Activated CD4-positive, alpha-beta T cell treated with anti-CD3 and anti-CD28 coated beads for 4 hours (primary cell): Measurements from ENCODE around the gene SAMD4B.

Experiments
- DNase-seq, 2 donors: peaks; one replicate each; pipeline ENCODE4 v3.0.0-alpha.2; 2020

Gene SAMD4B

DNA sequence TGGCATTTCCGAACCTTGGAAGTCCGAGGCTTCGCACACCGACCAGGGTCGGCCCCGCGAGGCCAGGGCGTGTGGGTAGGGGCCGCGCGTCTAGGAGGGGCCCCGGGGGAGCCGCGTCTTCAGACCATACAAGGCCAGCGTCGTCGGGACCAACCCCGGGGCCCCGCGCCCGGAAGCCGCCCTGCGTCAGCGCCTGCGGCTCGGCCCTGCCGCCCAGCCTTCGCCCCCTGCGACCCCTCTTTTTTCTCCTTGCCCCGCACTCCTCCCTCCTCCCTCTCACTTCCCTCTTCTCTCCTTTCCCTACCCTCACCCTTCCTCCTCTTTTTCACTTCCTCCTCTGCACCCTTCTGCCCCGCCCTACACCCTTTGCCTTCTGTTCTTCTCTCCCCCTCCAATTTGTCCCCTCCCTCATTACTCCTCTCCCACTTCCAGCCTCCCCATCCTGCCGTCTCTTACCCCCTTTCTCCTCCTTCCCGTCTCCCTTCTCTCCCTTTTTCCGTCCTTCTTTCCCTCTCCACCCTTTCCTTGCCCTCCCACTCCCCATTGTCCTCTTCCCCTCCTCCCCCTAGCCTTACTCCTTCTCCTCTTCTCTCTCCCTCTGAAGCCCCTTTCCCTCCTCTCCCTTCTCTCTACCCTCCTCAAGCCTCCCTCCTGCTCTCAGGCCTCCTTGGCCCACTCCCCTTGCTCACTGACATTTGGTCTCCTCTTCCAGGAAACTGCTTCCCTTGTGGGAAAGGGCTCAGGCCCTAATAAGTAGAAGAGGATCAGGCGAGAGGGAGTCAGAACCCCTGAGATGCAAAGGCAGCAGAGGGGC is 68.0 kb downstream of the SAMD4B start:
- peak; percentile 52 to 60 for DNase-seq

DNA sequence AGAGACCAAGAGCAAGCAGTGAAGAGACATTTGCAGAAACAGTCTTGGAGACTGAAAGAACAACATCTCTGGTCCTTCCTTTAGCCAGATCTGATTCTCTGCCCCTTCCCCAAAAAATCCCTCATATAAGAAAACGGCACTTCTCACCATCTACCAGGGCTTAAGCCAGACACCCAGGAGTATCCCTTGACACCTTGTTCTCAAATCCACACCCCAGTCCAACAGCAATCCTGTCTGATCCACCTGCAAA is 68.5 kb downstream of the SAMD4B start:
- no peak for DNase-seq

- no peak for DNase-seq
These were observed 69.0 kb downstream of the SAMD4B start for GRCh38 chr19:39411081-39411831.

GRCh38 chr19:39411832-39412099 is 69.5 kb downstream of the SAMD4B start:
- DNase-seq = peak; percentile 90 to 96

DNA sequence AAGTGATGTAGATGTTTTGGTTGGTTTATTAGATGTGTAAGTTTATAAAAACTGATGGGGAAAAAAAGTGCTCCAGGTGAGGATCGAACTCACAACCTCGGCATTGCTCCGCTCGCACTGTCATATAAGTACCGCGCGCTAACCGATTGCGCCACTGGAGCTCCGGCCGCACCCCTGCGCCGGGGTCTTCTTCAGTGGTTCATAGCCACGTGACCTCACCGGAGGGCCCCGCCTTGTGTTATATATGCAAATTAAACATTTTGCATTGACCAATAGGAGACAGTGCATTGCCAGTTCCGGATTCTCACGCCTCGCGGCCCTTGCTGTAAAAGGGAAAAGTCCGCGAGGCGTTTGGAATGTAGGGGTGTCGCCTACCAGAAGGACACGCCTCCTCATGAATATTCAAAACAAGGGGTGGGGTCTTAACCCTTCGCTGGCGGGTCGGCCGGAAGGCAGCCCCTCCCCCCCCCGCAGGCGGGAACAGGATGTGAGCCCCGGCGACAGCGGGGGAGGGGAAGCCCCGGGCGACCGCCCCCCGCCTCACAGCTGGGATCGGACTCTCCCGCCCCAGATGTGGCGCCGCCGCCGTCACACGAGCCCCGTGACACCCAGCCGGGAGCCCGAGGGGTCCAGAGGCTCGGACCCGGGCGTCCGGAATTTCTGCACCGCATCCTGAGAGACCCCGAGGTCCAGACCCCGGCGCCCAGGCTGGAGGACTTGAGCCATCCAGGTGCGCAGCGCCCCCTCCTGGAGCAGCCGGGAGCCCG is 70.1 kb downstream of the SAMD4B start, which contains the start of gene PLEKHG2:
Gene PLEKHG2, plus strand, starts transcription at position 570 of the 767 bp plus-strand sequence. CDS start 1,418 bp downstream, outside the sequence.
- DNase-seq = peak; percentile 96 to 98

DNA sequence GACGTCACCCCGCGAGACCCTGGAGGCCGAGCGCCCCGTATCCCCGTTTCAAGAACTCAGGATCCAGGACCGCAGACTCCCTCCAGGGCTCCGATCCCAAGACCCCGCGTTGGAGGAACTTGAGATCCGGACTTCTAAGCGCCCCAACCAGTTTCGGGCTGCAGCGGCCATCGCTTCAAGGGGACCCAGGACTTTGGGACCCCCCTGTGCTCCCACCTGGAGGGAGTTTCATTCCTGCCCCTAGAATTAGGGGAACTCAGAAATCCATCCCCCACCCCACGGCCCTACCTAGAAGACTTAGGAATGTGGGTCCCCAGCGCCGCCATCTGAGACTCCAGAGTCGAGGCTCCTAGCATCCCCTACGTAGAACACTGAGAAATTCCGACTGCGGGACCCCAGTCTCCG is 70.6 kb downstream of the SAMD4B start:
- DNase-seq = no peak

- peak in 1 of 2 donors; percentile 47 for DNase-seq
These were observed 71.2 kb downstream of the SAMD4B start for GRCh38 chr19:39413272-39413910.

DNA sequence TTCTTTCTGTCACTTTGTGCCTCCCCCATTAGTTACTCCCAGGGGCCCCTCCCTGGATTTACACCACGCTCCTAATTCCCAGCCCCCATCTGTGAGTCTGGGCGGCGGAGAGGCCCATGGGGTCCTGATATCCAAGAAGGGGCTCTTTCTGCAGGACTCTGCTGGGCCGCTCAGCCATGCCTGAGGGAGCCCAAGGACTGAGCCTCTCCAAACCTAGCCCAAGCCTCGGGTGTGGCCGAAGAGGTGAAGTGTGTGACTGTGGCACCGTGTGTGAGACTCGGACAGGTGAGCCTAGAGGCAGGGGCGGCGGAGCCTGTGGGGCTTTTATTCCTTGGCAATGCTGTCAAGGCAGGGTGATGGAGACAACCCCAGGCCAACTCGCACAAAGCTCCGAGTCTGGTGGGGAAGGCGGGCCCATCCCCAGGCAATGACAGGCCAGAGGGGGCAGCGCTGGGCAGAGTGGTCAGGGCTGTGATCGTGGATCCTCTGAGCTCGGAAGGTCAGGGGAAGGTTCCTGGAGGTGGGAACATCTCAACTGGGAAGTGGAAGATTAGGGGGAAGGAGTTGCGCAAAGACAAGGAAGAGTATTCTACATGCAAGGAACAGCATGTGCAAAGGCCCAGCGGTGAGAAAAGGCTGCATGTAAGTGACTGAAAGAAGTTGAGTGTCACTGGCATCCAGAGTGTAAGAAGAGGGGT is 71.8 kb downstream of the SAMD4B start:
- DNase-seq = no peak

GRCh38 chr19:39415111-39416046 is 73.2 kb downstream of the SAMD4B start:
- DNase-seq = no peak

DNA sequence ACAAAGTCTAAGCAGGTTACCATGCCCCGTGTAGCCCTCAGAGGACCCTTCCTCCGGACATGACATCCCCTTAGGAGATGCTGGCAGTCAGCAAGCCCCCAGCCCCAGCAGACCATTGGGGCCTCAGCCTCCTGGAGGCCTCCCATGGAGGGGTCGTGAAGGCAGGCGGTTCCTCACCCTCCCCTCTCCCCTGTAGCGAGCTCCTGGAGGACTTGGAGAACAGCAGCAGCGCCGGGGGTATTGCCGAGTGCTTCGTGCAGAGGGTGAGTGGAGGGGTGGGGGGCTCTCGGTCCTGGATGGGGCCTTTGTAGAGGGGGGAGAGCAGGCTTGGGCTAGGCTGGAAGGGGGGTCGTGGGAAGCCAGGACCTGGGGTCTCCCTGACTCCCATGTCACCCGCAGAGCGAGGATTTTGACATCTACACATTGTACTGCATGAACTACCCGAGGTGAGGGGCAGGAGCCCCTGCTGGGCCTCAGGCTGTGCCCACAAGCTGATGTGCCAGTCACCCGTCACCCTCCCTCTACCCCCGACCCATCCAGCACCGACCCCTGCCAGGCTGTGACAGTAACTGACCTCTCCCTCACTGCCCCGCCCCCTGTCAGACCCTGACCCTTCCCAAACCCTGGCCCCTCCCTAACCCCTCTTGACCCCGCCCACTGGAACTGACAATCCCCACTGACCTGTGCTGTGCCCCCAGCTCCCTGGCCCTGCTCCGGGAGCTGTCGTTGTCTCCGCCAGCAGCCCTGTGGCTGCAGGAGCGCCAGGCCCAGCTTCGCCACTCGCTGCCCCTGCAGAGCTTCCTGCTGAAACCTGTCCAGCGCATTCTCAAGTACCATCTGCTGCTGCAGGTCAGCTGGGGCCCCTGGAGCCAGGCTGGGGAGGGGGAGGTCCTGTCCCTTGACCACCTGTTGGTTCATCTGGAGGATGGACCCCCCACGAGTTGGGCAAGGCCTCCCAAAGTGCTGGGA is 74.2 kb downstream of the SAMD4B start:
- DNase-seq = no peak

GRCh38 chr19:39417463-39418181 is 75.4 kb downstream of the SAMD4B start:
- DNase-seq = no peak

- no peak for DNase-seq
These were observed 76.8 kb downstream of the SAMD4B start for GRCh38 chr19:39419003-39419402.

GRCh38 chr19:39420769-39421168 is 78.5 kb downstream of the SAMD4B start:
- no peak for DNase-seq

DNA sequence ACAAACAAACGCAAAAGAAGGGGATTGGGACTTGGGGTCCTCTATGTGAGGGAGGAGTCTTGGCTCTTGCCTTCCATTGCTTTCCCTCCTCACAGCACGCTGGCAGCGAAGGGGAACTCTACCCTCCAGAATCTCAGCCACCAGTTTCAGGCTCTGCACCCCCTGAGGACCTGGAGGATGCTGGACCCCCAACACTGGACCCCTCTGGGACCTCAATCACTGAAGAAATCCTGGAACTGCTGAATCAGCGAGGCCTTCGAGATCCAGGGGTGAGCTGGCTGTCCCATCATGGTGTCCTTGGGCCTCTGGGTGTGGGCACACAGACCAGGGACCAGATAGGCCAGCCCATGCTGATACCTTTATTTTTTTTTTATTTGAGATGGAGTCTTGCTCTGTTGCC is 79.8 kb downstream of the SAMD4B start:
- DNase-seq = no peak

GRCh38 chr19:39423258-39424086 is 81.3 kb downstream of the SAMD4B start:
- no peak for DNase-seq

- DNase-seq = no peak
These were observed 82.7 kb downstream of the SAMD4B start for GRCh38 chr19:39424934-39425333.

- DNase-seq = no peak
These were observed 83.5 kb downstream of the SAMD4B start for GRCh38 chr19:39425744-39426143.

DNA sequence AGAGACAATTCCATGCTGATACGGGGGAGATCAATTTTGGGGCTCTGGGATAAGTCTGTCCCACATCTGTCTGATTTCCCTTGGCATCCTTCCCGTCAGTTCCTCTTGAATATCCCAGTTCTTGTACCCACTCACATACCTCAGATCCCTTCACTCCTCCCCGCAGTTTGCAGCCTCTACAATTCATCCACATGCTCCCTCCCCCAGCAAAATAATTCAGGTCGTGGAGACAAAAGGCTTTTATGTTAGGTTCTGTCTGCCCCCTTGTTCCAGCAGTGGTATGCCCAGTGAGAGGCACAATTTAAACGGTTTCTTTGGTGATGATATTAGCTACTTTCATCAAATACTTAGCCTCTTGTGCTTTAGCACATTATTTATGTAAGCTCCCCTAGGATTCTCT is 83.9 kb downstream of the SAMD4B start:
- no peak for DNase-seq

DNA sequence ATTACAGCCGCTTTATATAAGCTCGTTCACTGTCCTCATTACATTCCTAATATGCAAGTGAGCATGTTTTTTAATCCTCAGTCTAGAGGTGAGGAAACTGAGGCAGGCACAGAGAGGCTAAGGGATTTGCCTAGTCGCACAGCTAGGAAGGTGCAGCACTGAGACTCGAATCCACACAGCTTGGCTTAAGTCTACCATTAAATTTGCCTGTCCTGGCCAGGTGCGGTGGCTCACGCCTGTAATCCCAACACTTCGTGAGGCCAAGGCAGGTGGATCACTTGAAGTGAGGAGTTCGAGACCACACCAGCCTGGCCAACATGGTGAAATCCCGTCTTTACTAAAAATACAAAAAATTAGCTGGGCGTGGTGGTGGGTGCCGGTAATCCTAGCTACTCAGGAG is 85.5 kb downstream of the SAMD4B start:
- no peak for DNase-seq
